ENCODE data around the gene RIMOC1.

Gene RIMOC1

DNA sequence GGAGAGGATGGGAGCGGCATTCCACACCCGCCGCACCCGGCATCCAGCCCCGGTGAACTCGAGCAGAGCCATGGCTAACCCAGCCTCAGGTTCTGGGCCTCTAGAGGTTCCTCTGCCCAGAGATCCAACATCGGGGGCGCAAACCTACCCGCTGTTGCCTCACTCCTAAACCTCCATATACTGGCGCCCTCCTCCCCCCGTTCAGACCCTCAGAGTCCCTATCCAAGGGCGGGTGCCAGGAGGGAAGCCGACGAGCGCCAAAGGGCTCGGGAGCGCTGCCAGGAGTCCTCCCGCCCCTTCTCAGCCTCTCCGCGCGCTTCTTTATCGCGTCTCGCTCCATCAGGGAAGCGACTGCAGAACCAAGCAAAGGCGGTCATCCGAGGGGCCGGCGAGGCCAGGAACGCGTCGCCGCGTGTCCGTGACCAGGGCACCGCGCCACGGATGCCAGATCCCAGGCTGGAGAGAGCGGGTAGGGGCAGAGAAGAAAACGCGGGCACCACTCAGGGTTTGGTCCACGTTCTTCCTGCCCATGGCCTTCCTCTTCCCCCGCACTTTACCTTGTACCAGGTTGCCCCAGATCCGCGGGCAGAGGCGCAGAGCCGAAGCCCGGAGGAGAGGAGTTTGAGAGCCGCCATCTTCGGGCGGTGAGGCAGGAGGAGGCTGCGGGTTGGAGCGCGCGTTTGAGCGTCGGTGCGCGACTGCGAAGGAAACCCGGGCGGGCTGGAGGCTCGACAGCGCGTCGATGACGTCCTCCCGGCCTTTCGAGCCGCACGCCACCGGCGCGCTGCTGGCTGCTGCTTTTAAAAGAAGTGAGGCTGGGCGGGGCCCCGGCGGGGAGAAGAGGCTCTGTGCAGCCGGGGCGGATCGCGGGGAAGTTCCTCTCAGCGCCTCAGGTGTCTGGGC is 34.2 kb upstream of the RIMOC1 start, which contains the start of gene OXCT1:
Gene OXCT1 (minus strand): TSS at position 702 of the 903 bp plus-strand sequence. CDS start 67 bp downstream, at position 635.
- TF ChIP-seq, protein P1, sequence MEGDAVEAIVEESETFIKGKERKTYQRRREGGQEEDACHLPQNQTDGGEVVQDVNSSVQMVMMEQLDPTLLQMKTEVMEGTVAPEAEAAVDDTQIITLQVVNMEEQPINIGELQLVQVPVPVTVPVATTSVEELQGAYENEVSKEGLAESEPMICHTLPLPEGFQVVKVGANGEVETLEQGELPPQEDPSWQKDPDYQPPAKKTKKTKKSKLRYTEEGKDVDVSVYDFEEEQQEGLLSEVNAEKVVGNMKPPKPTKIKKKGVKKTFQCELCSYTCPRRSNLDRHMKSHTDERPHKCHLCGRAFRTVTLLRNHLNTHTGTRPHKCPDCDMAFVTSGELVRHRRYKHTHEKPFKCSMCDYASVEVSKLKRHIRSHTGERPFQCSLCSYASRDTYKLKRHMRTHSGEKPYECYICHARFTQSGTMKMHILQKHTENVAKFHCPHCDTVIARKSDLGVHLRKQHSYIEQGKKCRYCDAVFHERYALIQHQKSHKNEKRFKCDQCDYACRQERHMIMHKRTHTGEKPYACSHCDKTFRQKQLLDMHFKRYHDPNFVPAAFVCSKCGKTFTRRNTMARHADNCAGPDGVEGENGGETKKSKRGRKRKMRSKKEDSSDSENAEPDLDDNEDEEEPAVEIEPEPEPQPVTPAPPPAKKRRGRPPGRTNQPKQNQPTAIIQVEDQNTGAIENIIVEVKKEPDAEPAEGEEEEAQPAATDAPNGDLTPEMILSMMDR (conservative IDR thresholded peaks at IDR 0.05; ENCODE audit: control insufficient read depth, insufficient read depth, low read depth, low read length): no peak
- peak; percentile 82 for DNase-seq (ENCODE audit: low read depth)
- H3K4me3 ChIP-seq (ENCODE audit: control insufficient read depth, low read depth, low read length): peak within 1 kb of the TSS; percentile 90

DNA sequence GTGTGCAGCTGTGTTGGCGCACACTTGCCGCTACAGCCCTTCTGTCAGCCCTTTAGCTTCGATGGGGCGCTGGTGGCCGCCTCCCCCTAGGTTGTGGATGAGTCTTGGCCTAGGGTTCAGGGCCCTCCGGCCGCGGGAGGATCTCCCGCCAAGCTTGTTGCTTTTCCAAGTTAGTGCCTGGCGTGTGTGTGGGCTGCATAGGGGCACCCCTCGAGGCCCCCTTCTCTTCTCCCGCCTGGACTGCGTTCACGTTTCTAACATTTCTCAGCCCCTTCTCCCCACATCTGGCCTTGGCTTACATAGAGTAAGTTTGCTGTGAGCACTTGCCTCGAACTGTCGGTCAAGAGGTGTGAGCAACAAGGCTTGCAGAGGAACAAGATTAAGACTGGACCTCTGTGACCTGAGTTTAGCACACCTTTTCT is 33.5 kb upstream of the RIMOC1 start:
- H3K4me3 ChIP-seq (ENCODE audit: control insufficient read depth, low read depth, low read length): peak overlapping the region; percentile 90
- TF ChIP-seq, protein P1 (conservative IDR thresholded peaks at IDR 0.05; ENCODE audit: control insufficient read depth, insufficient read depth, low read depth, low read length): no peak
- no peak for DNase-seq (ENCODE audit: low read depth)

DNA sequence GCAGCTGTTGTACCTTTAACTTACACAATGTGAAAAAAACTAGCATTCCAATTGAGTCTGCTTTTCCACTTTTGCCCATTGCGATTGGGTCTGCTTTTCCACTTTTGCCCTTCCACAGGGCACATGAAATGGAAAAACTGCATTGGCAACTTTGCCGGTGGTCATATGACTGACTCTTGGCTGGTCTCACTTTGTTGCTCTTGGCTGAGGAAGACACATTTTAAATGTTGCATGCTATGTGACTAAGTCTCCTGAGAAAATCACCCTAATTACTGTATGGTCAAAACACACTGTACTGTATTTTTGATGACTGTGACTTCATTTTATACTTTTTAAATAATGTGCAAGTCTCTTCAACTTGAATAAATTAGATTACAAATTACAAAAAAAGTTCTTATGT is 32.3 kb upstream of the RIMOC1 start:
- peak; percentile 75 for DNase-seq (ENCODE audit: low read depth)

DNA sequence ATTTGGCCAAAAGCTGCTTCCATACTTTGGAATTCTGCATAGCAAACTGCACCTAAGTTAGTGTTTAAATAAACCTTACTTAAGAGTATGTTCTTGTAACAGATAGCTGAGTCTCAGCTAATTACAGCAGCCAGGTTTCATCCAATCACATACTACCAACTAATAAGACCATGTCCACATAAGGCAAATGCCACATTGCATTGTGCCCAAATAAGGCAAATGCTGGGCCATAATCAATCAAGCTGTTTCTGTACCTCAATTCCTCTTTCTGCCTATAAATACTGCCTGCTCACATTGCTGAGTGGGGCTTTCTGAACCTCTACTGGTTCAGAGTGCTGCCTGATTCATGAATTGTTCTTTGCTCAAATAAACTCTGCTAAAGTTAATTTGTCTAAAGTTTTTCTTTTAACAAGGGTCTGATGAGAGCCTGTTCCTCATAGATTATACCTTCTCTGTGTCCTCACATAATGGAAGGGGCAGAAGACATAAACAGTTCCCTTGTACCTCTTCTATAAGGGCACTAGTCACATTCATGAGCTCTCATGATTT is 29.6 kb upstream of the RIMOC1 start:
- DNase-seq (ENCODE audit: low read depth): no peak
- no peak overlapping the region for H3K4me3 ChIP-seq (ENCODE audit: control insufficient read depth, low read depth, low read length)
- TF ChIP-seq, protein P1 (conservative IDR thresholded peaks at IDR 0.05; ENCODE audit: control insufficient read depth, insufficient read depth, low read depth, low read length): no peak

More for the DNA sequence above, 32.3 kb upstream of the RIMOC1 start:
- no peak overlapping the region for H3K4me3 ChIP-seq (ENCODE audit: control insufficient read depth, low read depth, low read length)
- TF ChIP-seq, protein P1 (conservative IDR thresholded peaks at IDR 0.05; ENCODE audit: control insufficient read depth, insufficient read depth, low read depth, low read length): no peak

DNA sequence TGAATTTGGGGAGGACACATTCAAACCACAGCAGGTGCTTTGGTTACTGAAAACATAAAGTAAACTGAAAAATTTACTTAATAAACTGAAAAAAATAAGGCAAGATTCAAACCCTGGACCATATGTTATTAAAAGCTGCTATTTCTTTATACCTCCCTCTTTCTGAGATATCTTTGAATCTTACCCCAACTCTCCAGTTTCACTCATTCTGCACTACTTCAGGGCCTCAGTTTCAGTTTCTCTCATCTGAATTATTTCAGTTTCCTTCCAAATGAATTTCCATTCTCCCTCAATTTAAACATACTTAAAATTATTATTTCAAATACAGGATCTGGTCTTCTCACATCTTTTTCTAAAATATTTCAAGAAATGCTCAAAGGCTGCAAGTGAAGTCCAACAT is 29.0 kb upstream of the RIMOC1 start:
- TF ChIP-seq, protein P1 (conservative IDR thresholded peaks at IDR 0.05; ENCODE audit: control insufficient read depth, insufficient read depth, low read depth, low read length): no peak
- DNase-seq (ENCODE audit: low read depth): no peak
- H3K4me3 ChIP-seq (ENCODE audit: control insufficient read depth, low read depth, low read length): no peak overlapping the region

DNA sequence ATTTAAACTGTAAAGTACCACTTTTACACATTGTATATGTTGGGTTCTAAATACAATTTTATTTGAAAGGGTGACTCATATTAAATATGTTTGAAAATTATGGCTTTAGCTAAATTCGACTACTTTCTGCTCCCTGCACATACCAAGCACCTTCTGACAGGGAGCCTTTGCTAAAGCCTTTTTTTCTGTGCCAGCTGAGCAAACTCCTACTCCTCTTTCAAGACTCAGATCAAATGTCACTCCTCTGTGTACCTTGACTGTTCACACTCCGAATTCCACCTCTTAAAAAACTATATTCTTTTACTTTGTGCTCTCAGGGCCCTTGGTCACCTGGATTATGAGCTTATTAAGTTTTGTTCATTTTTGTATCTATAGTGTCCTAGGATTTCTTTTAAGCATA is 27.5 kb upstream of the RIMOC1 start:
- TF ChIP-seq, protein P1 (conservative IDR thresholded peaks at IDR 0.05; ENCODE audit: control insufficient read depth, insufficient read depth, low read depth, low read length): no peak
- DNase-seq (ENCODE audit: low read depth): no peak
- no peak overlapping the region for H3K4me3 ChIP-seq (ENCODE audit: control insufficient read depth, low read depth, low read length)

All from fibroblast of mammary gland (primary cell).